Measurements from ENCODE around the gene CAMKK1.

Gene CAMKK1

GRCh38 chr17:3895354-3895753, 2.5 kb upstream of the CAMKK1 start:
- no peak for DNase-seq

- no peak for DNase-seq
Observed at GRCh38 chr17:3894911-3895343, 2.1 kb upstream of the CAMKK1 start.

- no peak for DNase-seq
Observed at GRCh38 chr17:3894188-3894587, 1.3 kb upstream of the CAMKK1 start.

GRCh38 chr17:3893720-3894116, 865 bp upstream of the CAMKK1 start:
- DNase-seq: no peak

- DNase-seq: peak; percentile 55
Observed at GRCh38 chr17:3892095-3892998, 506 bp downstream of the CAMKK1 start.

- DNase-seq: no peak
Observed at GRCh38 chr17:3891626-3892094, 1.2 kb downstream of the CAMKK1 start.

GRCh38 chr17:3890878-3891219, 2.0 kb downstream of the CAMKK1 start:
- DNase-seq: no peak

GRCh38 chr17:3890082-3890877, 2.6 kb downstream of the CAMKK1 start:
- peak; percentile 24 for DNase-seq

GRCh38 chr17:3889325-3890012, 3.4 kb downstream of the CAMKK1 start:
- no peak for DNase-seq

- DNase-seq: no peak
Observed at GRCh38 chr17:3888343-3889171, 4.3 kb downstream of the CAMKK1 start.

GRCh38 chr17:3887804-3888203, 5.0 kb downstream of the CAMKK1 start:
- no peak for DNase-seq

GRCh38 chr17:3887394-3887793, 5.5 kb downstream of the CAMKK1 start:
- no peak for DNase-seq

GRCh38 chr17:3886776-3887175, 6.1 kb downstream of the CAMKK1 start:
- DNase-seq: no peak

GRCh38 chr17:3885970-3886369, 6.9 kb downstream of the CAMKK1 start:
- no peak for DNase-seq

- no peak for DNase-seq
Observed at GRCh38 chr17:3885271-3885670, 7.6 kb downstream of the CAMKK1 start.

GRCh38 chr17:3884188-3884587, 8.7 kb downstream of the CAMKK1 start:
- DNase-seq: no peak

- no peak for DNase-seq
Observed at GRCh38 chr17:3882276-3882675, 10.6 kb downstream of the CAMKK1 start.

GRCh38 chr17:3880983-3881382, 11.9 kb downstream of the CAMKK1 start:
- no peak for DNase-seq

- no peak for DNase-seq
Observed at GRCh38 chr17:3879591-3880417, 13.0 kb downstream of the CAMKK1 start.

GRCh38 chr17:3879186-3879585, 13.7 kb downstream of the CAMKK1 start:
- no peak for DNase-seq

- no peak for DNase-seq
Observed at GRCh38 chr17:3877220-3877619, 15.6 kb downstream of the CAMKK1 start.
